SK-N-SH (cell line): ENCODE results near the gene ITGB6.

ENCODE experiments used
- CHD2 ChIP-seq: fragments of 150-350 bp; IDR thresholded peaks from 2 replicates; pipeline ENCODE4 v1.6.1; 2018; ENCODE audit warnings: low read length; ENCODE audit not compliant: partially characterized antibody
- CTCF ChIP-seq: fragments of 200-600 bp; sonication (generic); IDR thresholded peaks from 2 replicates; pipeline ENCODE4 v1.6.1; 2017; ENCODE audit warnings: antibody characterized with exemption, mild to moderate bottlenecking, moderate library complexity
- EP300 ChIP-seq, 2 experiments: IDR thresholded peaks; 2 replicates each; pipeline versions ENCODE4 v1.4.0 to v1.6.1; 2012; ENCODE audit warnings: borderline replicate concordance in 1 of 2, low read depth in 1 of 2, low read length in 1 of 2
- MEF2A ChIP-seq: IDR thresholded peaks from 2 replicates; pipeline ENCODE4 v1.4.0; 2012; ENCODE audit warnings: low read depth, borderline replicate concordance
- MXI1 ChIP-seq: IDR thresholded peaks from 2 replicates; pipeline ENCODE4 v1.6.1; 2012; ENCODE audit warnings: mild to moderate bottlenecking, low read depth, low read length, improper control_type of control experiment
- NFIC ChIP-seq: IDR thresholded peaks from 2 replicates; pipeline ENCODE4 v1.4.0; 2012; ENCODE audit warnings: borderline replicate concordance
- POLR2AphosphoS5 ChIP-seq: IDR thresholded peaks from 2 replicates; pipeline ENCODE4 v1.6.1; 2012; ENCODE audit warnings: low read depth, low read length
- RAD21 ChIP-seq: IDR thresholded peaks from 2 replicates; pipeline ENCODE4 v1.6.1; 2012; ENCODE audit warnings: mild to moderate bottlenecking, low read length
- SMC3 ChIP-seq: IDR thresholded peaks from 2 replicates; pipeline ENCODE4 v1.6.1; 2012; ENCODE audit warnings: low read depth, low read length, improper control_type of control experiment
- TAF1 ChIP-seq: IDR thresholded peaks from 2 replicates; pipeline ENCODE4 v1.6.1; 2012; ENCODE audit warnings: low read depth, mild to moderate bottlenecking, low read length, moderate library complexity, borderline replicate concordance
- ZBTB33 ChIP-seq: IDR thresholded peaks from 2 replicates; pipeline ENCODE4 v1.4.0; 2012; ENCODE audit warnings: low read depth, borderline replicate concordance
- TF ChIP-seq, protein P1 (sequence below): IDR thresholded peaks from 2 replicates; pipeline ENCODE4 v1.4.0; 2012; ENCODE audit warnings: low read depth

GRCh38 chr2:160138406-160138805, 61.7 kb downstream of the ITGB6 start:
- TF ChIP-seq EP300 (IDR thresholded peaks at IDR 0.05; ENCODE audit: borderline replicate concordance in 1 of 2, low read depth in 1 of 2, low read length in 1 of 2) (no peak), CTCF (no peak), POLR2AphosphoS5 (no peak), TAF1 (no peak), MEF2A (no peak), ZBTB33 (no peak), RAD21 (no peak), MXI1 (no peak), SMC3 (no peak), NFIC (no peak), CHD2 (no peak)
- TF ChIP-seq, protein P1, sequence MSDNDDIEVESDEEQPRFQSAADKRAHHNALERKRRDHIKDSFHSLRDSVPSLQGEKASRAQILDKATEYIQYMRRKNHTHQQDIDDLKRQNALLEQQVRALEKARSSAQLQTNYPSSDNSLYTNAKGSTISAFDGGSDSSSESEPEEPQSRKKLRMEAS: no peak
